GM21423 (cell line): Measurements from ENCODE around the gene HSPB1.
"Not testable (repeated sequence)": the region's sequence is repeated elsewhere in the genome, so short reads cannot be mapped to it uniquely, and the experiment has no call there.

ENCODE experiments used
- ATAC-seq: cut with Tn5 transposase; IDR thresholded peaks from one replicate; pipeline ENCODE4 v1.9.1; 2021; ENCODE audit warnings: mild to moderate bottlenecking, moderate library complexity; ENCODE audit not compliant: unreplicated experiment

The HSPB1 gene

DNA sequence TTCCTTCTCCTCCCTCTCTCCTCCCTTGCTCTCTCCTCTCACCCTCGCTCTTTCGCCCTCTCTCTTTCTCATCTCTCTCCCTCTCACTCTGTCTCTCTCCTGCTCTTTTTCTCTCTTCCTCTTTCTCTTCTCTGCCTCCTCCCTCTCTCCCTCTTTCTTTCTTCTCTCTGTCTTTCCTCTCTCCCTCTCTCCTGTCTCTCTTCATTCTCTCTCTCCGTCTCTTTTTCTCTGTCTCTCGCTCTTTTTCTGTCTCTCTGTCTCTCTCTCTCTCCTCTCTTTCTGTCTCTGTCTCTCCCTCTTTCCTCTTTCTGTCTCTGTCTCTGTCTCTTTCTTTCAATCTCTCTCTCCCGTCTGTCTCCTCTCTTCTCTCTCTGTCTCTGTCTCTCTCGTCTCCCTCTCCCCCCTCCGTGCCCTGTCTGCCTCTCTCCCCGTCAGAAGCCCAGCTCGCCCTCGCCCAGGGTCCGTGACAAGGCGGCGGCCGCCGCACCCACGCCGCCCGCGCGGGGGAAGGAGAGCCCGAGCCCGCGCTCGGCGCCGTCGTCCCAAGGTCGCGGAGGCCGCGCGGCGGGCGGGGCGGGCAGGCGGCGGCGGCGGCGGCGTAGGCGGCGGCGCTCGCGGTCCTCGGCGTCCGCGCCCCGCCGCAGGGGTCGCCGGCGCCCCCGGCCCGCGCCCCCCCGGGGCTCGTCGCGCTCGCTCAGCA, 21.3 kb upstream of the HSPB1 start:
- no peak for ATAC-seq

DNA sequence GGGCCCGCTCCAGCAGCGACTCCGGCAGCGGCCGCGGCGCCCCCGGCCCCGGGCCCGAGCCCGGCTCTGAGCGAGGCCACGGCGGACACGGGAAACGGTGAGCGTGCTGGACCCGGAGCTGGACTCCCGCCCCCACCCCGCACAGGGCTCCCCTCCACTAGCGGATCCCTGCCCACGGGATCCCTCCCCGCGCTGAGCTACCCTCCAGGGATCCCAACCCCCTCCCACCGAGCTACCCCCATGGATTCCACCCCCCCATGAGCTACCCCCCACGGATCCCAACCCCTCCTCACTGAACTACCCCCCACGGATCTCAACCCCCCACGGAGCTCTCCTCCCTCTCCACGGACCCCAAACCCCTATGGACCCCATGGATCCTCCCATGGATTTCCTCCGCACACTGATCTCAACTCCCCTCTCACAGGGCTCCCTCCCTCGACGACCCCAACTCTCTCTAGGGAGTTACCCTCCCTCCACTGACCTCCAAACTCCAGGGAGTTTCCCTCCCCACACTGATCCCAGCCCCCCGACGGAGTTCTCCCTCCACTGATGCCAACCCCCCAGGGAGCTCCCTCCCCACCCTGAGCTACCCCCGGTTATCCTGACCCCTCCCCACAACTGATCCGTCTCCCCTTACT, 20.6 kb upstream of the HSPB1 start:
- no peak for ATAC-seq

DNA sequence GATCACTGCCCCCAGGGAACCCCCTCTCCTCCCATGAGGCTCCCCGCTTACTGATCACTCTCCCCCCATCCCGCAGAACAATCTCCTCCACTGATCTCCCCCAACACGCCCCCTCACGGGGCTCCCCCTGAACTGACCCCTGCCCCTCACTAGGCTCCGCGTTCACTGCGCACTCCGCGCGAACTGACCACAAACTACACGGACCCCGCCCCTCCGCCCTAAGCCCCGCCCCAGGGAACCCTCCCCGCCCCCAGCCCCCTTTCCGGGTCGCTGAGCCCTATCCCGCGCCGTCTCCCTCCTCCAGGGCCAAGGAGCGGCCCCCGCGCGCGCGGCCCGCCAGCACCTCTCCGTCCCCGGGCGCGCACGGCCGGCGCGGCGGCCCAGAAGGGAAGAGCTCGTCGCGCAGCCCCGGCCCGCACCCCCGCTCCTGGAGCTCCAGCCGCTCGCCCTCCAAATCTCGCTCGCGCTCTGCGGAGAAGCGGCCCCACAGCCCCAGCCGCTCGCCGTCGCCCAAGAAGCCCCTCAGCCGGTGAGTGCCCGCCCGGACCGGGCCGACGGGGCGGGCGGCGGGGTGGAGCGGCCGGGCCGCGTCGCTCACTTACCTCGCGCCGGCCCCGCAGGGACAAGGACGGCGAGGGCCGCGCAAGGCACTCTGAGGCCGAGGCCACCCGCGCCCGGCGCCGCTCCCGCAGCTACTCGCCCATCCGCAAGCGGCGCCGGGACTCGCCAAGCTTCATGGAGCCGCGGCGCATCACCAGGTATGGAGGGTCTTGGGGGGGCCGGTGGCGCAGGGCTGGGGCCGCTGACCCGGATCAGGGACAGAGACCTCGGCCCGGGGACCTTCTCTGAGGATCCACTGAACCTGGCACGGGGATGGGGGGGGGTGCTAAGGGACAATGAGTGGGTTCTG, 19.9 kb upstream of the HSPB1 start:
- ATAC-seq, result no peak

DNA sequence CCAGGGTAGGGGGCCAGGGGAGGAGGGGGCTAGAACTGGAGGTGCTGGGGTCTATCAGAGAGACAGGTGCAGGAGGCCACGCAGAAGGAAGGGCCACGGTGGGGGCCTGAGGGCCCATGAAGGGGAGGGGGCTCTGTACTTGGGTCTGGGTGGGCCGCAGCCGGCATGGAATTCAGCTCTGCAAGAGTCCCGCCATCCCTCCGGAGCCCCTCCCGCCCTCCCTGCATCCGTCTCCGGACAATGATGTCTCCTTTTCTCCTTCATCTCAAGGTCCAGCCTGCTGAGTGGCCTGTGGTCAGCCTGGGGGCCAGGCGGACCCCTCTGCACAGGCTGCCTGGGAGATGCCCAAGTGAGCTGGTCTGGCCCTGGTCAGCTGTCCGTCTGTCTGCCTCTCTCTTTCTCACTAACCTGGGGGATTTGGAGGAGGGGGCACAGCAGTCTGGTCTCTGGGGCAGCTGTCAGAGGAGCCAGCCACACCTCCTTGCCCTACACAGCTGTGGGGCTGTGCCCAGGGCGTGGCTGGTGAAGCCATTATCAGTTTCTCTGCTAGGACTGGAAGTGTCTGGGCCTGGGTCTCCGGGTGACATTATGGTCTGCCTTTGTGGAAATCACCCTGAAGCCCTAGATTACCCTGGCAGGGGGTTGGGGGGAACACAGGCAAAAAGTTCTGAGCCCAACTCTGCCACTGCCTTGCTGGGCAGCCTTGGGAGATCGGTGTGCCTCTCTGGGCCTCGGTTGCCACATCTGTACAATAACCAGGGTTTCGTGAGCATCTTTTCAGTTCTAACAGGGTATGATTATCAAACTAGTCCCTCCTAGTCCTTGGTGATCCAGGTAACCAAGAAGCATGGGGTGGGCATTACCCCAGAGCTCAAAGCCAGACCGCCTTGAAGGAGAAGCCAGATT, 19.0 kb upstream of the HSPB1 start:
- ATAC-seq, result no peak

DNA sequence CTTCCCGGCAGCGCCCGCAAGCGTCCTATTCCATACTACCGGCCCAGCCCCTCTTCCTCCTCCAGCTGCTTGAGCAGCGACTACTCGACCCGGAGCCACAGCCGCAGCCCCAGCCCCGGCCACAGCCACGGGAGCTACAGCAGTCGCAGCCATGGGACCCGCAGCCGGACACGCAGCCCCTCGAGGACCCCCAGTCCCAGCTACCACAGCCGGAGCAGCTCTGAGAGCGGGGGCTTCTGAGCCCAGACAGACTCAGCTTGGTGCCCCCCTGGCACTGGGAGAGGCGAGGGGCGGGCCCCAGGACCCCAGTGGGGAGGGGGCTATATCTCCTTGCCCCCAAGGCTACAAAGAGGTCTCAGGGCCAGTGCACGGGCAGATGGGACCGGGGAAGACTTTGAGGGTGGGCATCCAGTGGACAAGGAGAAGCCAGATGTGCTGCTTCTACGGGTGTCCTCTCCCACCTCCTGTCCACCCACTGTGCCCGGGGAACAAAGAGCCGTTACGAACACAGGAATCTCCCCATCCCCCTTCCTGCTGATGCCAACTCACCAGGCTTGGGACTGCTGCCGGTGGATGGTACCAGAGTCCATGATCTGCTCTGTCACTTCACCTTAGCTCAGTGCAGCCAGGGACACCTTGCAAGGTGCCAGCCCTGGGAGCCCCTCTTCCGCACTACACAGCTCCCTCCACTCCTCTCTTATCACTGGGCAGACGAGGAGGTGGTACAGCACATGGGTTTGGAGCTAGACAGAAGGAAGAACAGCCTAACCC, 16.7 kb upstream of the HSPB1 start:
- ATAC-seq, result no peak

DNA sequence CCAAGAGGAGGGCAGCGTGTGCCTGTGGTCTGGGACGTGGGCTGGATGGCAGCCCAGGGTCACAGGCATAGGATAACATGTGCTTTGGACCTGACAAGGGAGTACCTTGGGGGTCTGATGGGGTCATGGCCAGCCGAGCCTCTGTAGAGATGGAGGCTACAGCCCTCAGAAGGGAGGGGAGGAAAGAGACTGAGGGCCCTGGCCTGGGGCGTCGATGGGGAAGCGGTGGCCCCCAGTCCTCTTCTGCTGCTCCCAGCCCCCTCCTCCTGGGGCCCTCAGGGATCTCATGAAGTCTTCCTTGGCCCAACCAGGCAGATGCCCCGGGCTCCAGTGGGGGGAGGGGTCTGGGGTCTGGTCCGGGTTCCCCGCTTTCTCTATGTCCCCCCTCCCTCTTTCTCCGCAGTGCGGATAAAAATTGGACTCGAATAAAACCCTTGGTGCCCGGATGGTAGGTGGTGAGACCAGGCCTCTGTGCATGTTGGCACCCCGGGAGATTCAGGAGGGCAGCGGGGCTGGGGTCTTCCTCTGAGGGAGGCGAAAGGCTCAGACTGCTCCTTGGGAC, 15.6 kb upstream of the HSPB1 start:
- no peak for ATAC-seq

DNA sequence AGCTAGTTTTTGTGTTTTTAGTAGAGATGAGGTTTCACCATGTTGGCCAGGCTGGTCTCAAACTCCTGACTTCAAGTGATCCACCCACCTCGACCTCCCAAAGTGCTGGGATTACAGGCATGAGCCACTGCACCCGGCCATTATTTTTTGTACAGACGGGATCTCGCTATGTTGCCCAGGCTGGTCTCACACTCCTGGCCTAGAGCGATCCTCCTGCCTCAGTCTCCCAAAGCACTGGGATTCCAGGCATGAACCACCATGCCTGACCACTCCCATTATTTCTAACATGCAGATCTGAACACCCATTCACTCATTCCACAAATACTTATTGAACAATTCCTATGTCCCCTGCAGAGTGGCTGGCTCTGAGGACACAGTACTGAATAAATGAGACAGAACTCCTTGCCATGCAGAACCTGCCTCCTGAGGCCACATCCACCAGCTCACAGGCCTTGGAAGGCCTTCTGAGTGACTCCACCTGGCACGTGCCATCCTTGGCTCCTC, 11.6 kb upstream of the HSPB1 start:
- not testable (repeated sequence) for ATAC-seq

DNA sequence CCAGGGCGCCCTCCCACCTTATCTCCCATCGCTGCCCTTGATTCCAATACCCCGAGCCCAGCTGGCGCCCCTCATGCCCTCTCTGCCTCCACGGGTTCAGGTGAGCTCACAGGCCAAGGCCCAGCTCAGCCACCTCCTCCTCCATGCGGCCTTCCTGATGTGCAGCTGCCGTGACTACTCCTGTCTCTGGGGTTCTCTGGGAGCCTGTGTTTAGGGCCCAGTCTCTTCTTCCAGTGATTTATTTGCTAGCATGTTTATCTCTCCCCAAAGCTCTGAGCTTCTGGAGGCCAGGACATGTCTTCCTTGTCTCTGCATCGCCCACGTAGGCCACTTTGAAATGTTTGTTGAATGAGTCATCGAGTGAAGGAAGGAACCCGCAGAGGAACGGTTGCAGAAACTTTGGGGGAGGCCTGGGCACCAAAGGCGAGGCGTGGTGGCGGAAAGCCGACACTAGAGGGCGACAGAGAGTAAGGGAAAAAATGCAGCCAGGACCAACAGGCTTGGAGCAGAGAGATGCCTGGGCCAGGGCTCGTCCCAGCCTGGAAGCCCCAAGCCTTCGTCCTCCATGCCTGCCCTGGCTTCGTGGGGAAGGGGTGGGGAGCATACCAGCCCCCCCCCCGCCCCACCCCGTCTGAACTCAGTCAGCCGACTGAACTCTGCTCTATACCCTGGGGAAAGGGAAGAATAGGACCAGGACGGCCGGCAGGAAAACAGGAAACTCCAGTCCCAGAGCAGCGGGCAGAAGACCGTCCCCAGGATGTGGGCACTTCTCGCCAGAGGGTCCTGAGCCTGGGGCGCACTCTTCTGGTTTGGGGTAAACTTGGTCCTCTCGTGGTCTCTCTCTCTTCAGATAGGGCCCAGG, 10.9 kb upstream of the HSPB1 start:
- ATAC-seq, result peak; percentile 72

DNA sequence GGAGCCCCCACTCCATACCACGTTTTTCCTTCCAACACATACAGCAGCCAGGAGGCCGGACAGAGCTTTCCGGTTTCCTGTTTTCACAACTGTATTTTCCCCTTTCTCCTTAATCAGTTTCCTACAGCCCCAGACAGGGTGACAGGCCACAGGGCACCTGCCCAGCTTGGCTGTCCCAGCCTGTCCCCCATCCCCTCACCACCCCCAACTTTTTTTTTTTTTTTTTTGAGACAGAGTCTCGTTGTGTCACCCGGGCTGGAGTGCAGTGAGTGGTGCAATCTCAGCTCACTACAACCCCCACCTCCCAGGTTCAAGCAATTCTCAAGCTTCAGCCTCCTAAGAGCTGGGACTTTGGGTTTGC, 10.3 kb upstream of the HSPB1 start:
- no peak for ATAC-seq

DNA sequence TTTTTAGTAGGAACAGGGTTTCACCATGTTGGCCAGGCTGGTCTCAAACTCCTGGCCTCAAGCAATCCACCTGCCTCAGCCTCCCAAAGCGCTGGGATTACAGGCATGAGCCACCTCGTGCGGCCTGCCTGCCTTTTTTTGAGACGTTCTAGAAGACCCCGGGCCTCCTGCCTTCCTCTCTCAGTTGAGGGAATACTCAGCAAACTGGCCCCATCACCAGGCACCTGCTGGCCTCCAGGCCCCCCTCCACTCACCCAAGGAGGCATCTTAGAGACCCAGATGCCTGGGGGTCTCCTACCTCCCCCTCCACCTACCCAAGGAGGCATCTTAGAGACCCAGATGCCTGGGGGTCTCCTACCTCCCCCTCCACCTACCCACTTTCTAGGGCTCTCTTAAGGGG, 9.6 kb upstream of the HSPB1 start:
- ATAC-seq, result not testable (repeated sequence)

DNA sequence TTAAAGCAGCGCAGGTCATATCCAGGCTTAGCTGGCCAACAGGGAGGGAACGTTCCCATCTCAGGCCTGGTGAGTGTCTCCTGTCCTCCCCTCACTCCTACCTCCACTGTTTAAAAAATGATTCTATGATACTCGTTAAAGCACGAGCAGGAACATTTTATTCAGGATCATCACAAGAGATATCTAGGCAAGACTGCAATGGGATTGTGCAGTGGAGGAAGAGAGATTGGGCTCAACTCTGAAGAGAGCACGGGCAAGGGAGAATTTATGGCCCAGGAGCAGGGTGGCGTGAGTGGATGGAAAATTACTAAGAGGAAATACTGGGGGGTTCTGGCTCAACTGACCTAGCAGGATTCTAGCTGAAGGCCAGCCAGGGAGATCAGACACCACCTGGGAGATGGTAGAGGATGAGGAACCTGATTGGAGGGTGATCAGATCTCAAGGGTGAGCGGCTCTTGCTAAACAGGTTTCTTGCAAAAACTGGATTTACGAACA, 9.0 kb upstream of the HSPB1 start:
- no peak for ATAC-seq

DNA sequence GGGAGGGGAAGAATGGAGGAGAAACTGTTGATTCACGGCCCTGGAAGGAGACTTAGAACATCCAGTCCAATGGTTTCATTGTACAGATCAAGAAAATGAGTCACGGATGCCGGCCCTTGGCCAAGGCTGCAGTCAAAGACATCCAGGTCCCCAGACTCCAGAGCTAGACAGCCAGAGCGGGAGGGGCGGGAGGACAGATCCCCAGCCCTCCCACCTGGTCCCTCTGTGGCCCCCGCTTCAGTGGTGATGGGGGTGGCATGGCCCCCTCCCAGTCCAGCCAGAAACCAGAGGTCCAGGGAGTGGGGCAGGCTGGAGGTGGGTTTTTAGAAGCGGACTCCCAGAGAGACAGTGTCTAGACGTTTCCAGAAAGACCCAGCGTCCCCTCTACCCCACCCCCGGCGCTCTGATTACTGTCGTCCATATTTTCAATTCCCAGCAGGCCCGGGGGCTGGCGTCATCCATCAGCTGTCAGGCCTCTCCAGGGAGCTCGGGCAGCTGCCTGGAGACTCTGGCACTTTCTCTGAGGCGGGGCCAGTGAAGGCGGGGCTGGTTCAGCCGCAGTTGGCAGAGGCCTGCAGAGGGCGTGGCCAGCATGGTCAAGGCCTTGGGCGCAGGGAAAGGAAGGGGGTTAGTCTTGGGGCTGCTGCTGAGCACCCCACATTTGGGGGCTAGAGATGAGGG, 8.0 kb upstream of the HSPB1 start:
- no peak for ATAC-seq

DNA sequence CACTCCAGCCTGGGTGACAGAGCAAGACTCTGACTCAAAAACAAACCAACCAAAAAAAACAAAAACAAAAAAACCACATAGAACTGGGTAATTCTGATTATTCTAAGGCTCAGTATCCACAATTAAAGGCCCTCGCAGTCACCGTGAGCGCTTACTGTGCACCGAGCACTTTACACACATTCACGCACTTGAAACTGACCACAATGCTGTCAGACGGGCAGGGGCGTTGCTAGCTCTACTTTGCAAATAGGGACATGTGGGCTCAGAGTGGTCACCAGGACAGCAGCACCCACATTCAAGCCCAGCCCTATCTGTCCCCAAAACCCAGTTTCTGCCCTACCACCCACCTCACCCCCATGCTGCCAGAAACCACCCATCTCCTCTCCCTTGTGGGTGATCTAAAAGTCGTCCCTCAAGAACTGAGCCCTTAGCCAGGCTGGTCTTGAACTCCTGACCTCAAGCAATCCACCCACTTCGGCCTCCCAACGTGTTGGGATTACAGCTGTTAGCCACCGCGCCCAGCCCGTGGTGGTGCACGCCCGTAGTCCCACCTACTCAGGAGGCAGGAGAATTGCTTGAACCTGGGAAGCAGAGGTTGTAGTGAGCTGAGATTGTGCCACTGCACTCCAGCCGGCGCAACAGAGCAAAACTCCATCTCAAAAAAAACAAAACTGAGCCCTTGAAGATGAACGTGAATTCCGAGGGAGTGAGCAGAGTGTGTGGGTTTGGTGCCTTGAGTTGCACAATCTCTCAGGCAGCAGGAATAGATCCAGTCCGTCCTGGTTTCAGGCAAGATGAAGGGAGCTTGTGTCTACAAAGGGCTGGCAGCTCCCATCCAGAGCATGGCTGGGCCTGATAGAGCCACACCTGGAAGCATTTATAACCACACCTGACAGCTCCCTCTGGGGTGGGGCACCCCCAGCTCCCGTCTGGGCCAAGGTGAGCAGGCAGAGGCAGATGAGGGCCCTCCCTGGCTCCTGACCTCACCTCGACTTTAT, 5.4 kb upstream of the HSPB1 start:
- ATAC-seq, result no peak

DNA sequence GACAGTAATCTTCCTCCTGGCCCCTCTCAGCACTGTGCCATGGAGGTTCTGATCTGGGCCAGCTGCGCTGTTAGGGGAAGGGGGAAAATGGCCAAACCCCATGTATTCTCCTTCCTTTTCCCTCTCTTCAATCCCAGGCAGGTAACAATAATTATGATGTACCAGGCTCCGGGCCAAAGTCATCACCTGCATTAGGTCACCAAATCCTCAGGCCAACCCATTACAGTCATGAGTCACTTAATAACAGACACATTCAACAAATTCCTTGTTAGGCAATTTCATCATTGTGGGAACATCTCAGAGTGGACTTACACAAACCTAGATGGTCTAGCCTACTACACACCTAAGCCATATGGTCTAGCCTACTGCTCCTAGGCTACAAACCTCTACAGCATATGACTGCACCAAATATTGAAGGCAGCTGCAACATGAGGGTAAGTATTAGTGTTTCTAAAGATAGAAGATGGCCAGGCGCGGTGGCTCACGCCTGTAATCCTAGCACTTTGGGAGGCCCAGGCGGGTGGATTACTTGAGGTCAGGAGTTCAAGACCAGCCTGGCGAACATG, 2.2 kb upstream of the HSPB1 start:
- ATAC-seq, result no peak

DNA sequence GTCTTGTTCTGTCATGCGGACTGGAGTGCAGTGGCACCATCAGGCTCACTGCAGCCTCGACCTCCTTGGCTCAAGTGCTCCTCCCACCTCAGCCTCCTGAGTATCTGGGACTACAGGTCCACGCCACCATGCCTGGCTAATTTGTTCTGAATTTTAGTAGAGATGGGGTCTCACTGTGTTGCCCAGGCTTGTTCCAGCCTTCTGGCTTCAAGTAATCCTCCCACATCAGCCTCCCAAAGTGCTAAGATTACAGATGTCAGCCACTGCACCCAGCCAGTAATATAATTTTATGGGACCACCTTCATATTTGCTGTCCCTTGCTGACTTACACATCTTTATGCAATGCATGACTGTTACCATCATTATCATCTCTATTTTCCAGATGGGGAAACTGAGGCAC, 1.5 kb upstream of the HSPB1 start:
- ATAC-seq, result no peak
